Neuronal stem cell (in vitro differentiated cells): ENCODE results near the gene PNMT.

Experiments
- DNase-seq: peaks from one replicate; pipeline ENCODE4 v3.0.0-alpha.2; 2013; ENCODE audit warnings: low spot score
- H2AFZ ChIP-seq: one replicate; pipeline ENCODE4 v1.6.1; 2013; ENCODE audit warnings: mild to moderate bottlenecking, low read length, inconsistent platforms
- H2AK5ac ChIP-seq: 2 replicates; pipeline ENCODE4 v1.6.1; 2013; ENCODE audit warnings: low read depth, mild to moderate bottlenecking, inconsistent platforms, low read length, moderate library complexity, mixed read lengths
- H2BK120ac ChIP-seq: 2 replicates; pipeline ENCODE4 v1.6.1; 2013; ENCODE audit warnings: low read depth, mild to moderate bottlenecking, inconsistent platforms, low read length, moderate library complexity, mixed read lengths
- H2BK12ac ChIP-seq: one replicate; pipeline ENCODE4 v1.6.1; 2013; ENCODE audit warnings: low read length, inconsistent platforms
- H2BK15ac ChIP-seq: 2 replicates; pipeline ENCODE4 v1.6.1; 2013; ENCODE audit warnings: mild to moderate bottlenecking, low read length, inconsistent platforms, mixed read lengths
- H2BK5ac ChIP-seq: one replicate; pipeline ENCODE4 v1.6.1; 2013; ENCODE audit warnings: inconsistent platforms, mild to moderate bottlenecking, low read length, moderate library complexity
- H3K14ac ChIP-seq: one replicate; pipeline ENCODE4 v1.6.1; 2013; ENCODE audit warnings: low read length, inconsistent platforms
- H3K18ac ChIP-seq: 2 replicates; pipeline ENCODE4 v1.6.1; 2013; ENCODE audit warnings: low read length, inconsistent platforms
- H3K23ac ChIP-seq: 2 replicates; pipeline ENCODE4 v1.6.1; 2013; ENCODE audit warnings: low read depth, mild to moderate bottlenecking, mixed read lengths, low read length, inconsistent platforms; ENCODE audit not compliant: poor library complexity
- H3K27ac ChIP-seq: replicated peaks from 3 replicates; pipeline ENCODE4 v1.5.1; 2013; ENCODE audit warnings: low read length, inconsistent platforms
- H3K27me3 ChIP-seq, 3 experiments: 2 replicates each; pipeline ENCODE4 v1.6.1; 2013; ENCODE audit warnings: low read length in 3 of 3, mild to moderate bottlenecking in 2 of 3, inconsistent platforms in 1 of 3, low read depth in 1 of 3, mixed read lengths in 1 of 3, moderate library complexity in 1 of 3; ENCODE audit not compliant: control insufficient read depth in 3 of 3, insufficient read depth in 3 of 3
- H3K36me3 ChIP-seq, 2 donors: replicated peaks in 1 of 2; 2 replicates each; pipeline ENCODE4 v1.6.1; 2013; ENCODE audit warnings: low read length in 2 of 2; ENCODE audit not compliant: control insufficient read depth in 2 of 2, insufficient read depth in 2 of 2
- H3K4ac ChIP-seq: 2 replicates; pipeline ENCODE4 v1.6.1; 2013; ENCODE audit warnings: inconsistent platforms, mild to moderate bottlenecking, low read length, moderate library complexity
- H3K4me1 ChIP-seq, 2 donors: 1 replicate in 1 of 2; 2 replicates in 1 of 2; pipeline ENCODE4 v1.6.1; 2013; ENCODE audit warnings: low read length in 2 of 2, low read depth in 1 of 2; ENCODE audit not compliant: control insufficient read depth in 2 of 2, insufficient read depth in 1 of 2
- H3K4me2 ChIP-seq: one replicate; pipeline ENCODE4 v1.6.1; 2013; ENCODE audit warnings: mild to moderate bottlenecking, low read length, inconsistent platforms; ENCODE audit not compliant: insufficient read depth, poor library complexity, severe bottlenecking
- H3K4me3 ChIP-seq, 2 donors: 2 replicates each; pipeline ENCODE4 v1.5.1; 2013; ENCODE audit warnings: low read length in 2 of 2, mild to moderate bottlenecking in 2 of 2, inconsistent platforms in 1 of 2, moderate library complexity in 1 of 2
- H3K79me1 ChIP-seq: one replicate; pipeline ENCODE4 v1.6.1; 2013; ENCODE audit warnings: low read depth, mild to moderate bottlenecking, inconsistent platforms, low read length, moderate library complexity
- H3K9ac ChIP-seq: one replicate; pipeline ENCODE4 v1.6.1; 2013; ENCODE audit warnings: mild to moderate bottlenecking, low read depth, low read length, inconsistent platforms; ENCODE audit not compliant: poor library complexity
- H3K9me3 ChIP-seq, 2 donors: replicated peaks in 1 of 2; 2 replicates each; pipeline versions ENCODE3 to v1.6.1; 2013; ENCODE audit warnings: low read length in 2 of 2, mild to moderate bottlenecking in 2 of 2, inconsistent platforms in 1 of 2, low read depth in 1 of 2, mixed read lengths in 1 of 2, moderate library complexity in 1 of 2; ENCODE audit not compliant: control insufficient read depth in 2 of 2, insufficient read depth in 1 of 2
- H4K8ac ChIP-seq: one replicate; pipeline ENCODE4 v1.6.1; 2013; ENCODE audit warnings: low read depth, mild to moderate bottlenecking, inconsistent platforms, low read length, moderate library complexity
- H4K91ac ChIP-seq: one replicate; pipeline ENCODE4 v1.6.1; 2013; ENCODE audit warnings: low read length, low read depth, mild to moderate bottlenecking, inconsistent platforms; ENCODE audit not compliant: poor library complexity
- WGBS, 2 donors: extraction: QIAGEN DNeasy Blood & Tissue Kit; methylation state at CpG; one replicate each; pipeline ENCODE4 v1.1.7; 2013; ENCODE audit warnings: missing lambda C conversion rate in 2 of 2, mixed read lengths in 1 of 2; ENCODE audit not compliant: insufficient read length in 2 of 2, insufficient replicate concordance in 1 of 2; ENCODE audit errors: extremely low coverage in 2 of 2; 5-methylcytosine and 5-hydroxymethylcytosine counted together

Gene PNMT

DNA sequence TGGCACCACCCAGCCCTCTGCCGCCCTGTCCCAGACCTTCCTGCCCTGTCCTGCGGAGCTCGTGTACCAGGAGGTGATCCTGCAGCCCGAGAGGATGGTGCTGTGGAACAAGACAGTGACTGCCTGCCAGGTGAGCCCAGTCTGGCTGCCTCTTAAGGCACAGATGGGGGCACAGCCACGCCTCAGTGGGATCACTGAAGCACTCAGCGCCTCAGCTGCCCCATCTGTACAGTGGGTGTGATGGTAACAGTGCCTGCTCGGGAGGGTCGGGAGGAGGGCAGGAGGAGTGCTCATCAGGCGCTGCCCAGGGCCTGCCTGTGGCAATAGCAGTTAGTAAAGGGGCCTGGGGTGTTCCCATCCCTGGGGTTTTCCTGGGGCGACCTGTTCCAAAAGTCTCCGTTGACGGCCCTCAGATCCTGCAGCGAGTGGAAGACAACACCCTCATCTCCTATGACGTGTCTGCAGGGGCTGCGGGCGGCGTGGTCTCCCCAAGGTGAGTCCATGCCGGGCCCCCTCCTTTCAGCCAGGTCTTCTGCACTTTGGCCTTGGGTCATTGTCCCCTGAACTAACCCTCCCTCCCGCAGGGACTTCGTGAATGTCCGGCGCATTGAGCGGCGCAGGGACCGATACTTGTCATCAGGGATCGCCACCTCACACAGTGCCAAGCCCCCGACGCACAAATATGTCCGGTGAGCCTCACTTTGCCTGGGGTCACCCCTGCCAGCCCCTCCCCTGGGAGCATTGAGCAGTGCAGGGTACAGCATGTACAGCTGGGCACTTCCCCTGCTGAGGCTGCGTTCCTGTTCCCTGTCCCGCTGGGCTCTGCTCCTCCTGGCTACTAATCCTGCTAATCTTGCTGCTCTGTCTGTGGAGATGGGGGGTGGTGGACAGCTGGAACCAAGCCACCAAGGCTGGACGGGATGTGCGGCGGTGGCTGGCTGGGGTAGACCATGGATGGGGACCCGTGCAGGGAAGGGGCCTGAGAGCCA, 7.6 kb upstream of the PNMT start:
- peak overlapping the region; percentile 70 for H3K9ac ChIP-seq
- H2AFZ ChIP-seq, result no peak overlapping the region
- H4K91ac ChIP-seq, result no peak overlapping the region
- no peak overlapping the region for H2AK5ac ChIP-seq
- no peak for DNase-seq
- H2BK120ac ChIP-seq, result no peak overlapping the region
- H3K27ac ChIP-seq, result no peak overlapping the region
- H3K4me3 ChIP-seq, result no peak overlapping the region
- H3K27me3 ChIP-seq, result peaks cover 0 to under 1% (median 0%) of the 10 kb centered on the region in 3 experiments
- H3K14ac ChIP-seq, result no peak overlapping the region
- peak overlapping the region; percentile 34 for H3K23ac ChIP-seq
- H4K8ac ChIP-seq, result no peak overlapping the region
- H3K36me3 ChIP-seq, result peaks cover 37 to 62% of the 10 kb centered on the region in 2 donors
- peak overlapping the region; percentile 24 for H2BK15ac ChIP-seq
- H3K9me3 ChIP-seq, result no peaks in the 10 kb centered on the region
- H3K4me1 ChIP-seq, result peaks cover 0 to 17% of the 10 kb centered on the region in 2 donors
- no peak overlapping the region for H3K4me2 ChIP-seq
- peak overlapping the region; percentile 5 for H2BK5ac ChIP-seq
- WGBS, 2 donors, result no CpG with 5 or more reads among the region's 35 CpGs
- H2BK12ac ChIP-seq, result peak overlapping the region; percentile 16
- H3K18ac ChIP-seq, result peak overlapping the region; percentile 35
- H3K4ac ChIP-seq, result no peak overlapping the region
- peaks cover 11% of the 10 kb centered on the region for H3K79me1 ChIP-seq

DNA sequence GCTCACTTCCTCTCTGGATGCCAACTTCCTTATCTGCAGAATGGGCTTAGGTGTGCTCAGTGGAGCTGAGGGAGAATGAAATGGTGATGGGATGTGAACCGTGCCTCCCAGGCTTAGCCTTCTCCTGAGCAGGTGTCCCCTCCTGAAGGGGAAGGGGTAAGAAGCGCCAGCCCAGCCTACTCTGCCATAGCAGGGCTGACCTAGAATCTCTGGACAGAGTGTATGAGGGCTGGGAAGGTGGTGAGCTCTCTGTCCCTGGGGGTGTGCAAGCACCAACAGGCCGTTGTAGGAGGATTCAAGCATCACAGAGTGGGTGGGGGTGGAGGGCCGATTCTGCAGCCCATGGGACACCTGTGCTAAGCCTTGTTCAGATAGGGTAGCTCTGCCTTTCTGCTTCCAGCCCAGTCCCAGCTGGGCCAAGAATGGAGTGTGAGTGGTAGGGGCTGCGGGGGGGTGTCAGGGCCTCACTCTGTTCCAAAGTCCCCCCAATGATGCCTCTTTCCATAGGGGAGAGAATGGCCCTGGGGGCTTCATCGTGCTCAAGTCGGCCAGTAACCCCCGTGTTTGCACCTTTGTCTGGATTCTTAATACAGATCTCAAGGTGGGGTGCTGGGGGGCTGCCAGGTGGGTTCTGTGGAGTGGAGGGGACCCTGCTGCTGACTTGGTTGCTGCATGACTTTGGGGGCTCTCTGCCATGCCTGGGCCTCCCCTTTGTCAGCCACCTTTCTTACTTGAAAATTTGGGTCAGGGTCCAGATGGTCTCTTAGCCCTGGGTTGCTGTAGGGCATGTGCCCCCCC, 6.3 kb upstream of the PNMT start:
- no peak overlapping the region for H3K4me3 ChIP-seq
- no CpG with 5 or more reads among the region's 8 CpGs for WGBS, 2 donors
- peak overlapping the region; percentile 9 for H3K9ac ChIP-seq
- H4K91ac ChIP-seq, result no peak overlapping the region
- peak overlapping the region; percentile 92 for H2AK5ac ChIP-seq
- H4K8ac ChIP-seq, result no peak overlapping the region
- H2BK120ac ChIP-seq, result no peak overlapping the region
- peak overlapping the region; percentile 18 for H3K4me2 ChIP-seq
- H3K9me3 ChIP-seq, result no peaks in the 10 kb centered on the region
- no peak overlapping the region for H2BK15ac ChIP-seq
- peaks cover 37 to 55% of the 10 kb centered on the region in 2 donors for H3K36me3 ChIP-seq
- peaks cover 11% of the 10 kb centered on the region for H3K79me1 ChIP-seq
- peak overlapping the region; percentile 17 for H3K18ac ChIP-seq
- peak overlapping the region; percentile 3 for H2BK5ac ChIP-seq
- DNase-seq, result no peak
- no peak overlapping the region for H2AFZ ChIP-seq
- H2BK12ac ChIP-seq, result no peak overlapping the region
- no peak overlapping the region for H3K4ac ChIP-seq
- peaks cover 4 to 23% of the 10 kb centered on the region in 2 donors for H3K4me1 ChIP-seq
- H3K23ac ChIP-seq, result peak overlapping the region; percentile 35
- no peak overlapping the region for H3K14ac ChIP-seq
- no peak overlapping the region for H3K27ac ChIP-seq
- H3K27me3 ChIP-seq, result peaks cover 0 to 11% (median 0%) of the 10 kb centered on the region in 3 experiments

DNA sequence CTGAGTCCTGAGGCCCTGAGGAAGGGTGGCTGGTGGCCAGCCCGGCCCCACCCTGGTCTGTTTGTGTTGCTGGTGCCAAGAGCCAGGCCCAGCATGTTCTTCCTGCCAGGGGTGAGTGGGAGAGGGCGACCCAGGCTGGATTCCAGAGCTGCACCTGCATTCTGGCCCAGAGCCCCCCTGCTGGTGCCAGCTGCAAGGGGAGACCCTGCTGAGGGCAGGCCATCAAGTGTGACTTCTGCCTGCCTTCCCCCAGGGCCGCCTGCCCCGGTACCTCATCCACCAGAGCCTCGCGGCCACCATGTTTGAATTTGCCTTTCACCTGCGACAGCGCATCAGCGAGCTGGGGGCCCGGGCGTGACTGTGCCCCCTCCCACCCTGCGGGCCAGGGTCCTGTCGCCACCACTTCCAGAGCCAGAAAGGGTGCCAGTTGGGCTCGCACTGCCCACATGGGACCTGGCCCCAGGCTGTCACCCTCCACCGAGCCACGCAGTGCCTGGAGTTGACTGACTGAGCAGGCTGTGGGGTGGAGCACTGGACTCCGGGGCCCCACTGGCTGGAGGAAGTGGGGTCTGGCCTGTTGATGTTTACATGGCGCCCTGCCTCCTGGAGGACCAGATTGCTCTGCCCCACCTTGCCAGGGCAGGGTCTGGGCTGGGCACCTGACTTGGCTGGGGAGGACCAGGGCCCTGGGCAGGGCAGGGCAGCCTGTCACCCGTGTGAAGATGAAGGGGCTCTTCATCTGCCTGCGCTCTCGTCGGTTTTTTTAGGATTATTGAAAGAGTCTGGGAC, 5.5 kb upstream of the PNMT start:
- peak overlapping the region; percentile 43 for H3K23ac ChIP-seq
- H3K27ac ChIP-seq, result peak overlapping the region; percentile 54
- peak overlapping the region; percentile 92 for H2AK5ac ChIP-seq
- H2BK15ac ChIP-seq, result no peak overlapping the region
- no peak overlapping the region for H3K4me3 ChIP-seq
- H3K14ac ChIP-seq, result no peak overlapping the region
- no peak for DNase-seq
- no peak overlapping the region for H2AFZ ChIP-seq
- peaks cover 13% of the 10 kb centered on the region for H3K79me1 ChIP-seq
- H3K36me3 ChIP-seq, result peaks cover 34 to 52% of the 10 kb centered on the region in 2 donors
- H3K4me2 ChIP-seq, result peak overlapping the region; percentile 18
- H3K9ac ChIP-seq, result peak overlapping the region; percentile 63
- H3K4ac ChIP-seq, result no peak overlapping the region
- H3K4me1 ChIP-seq, result peaks cover 6 to 24% of the 10 kb centered on the region in 2 donors
- peak overlapping the region; percentile 30 for H2BK12ac ChIP-seq
- H4K8ac ChIP-seq, result no peak overlapping the region
- peaks cover 0 to 19% (median 0%) of the 10 kb centered on the region in 3 experiments for H3K27me3 ChIP-seq
- no CpG with 5 or more reads among the region's 22 CpGs for WGBS, 2 donors
- peak overlapping the region; percentile 90 for H2BK5ac ChIP-seq
- no peaks in the 10 kb centered on the region for H3K9me3 ChIP-seq
- H4K91ac ChIP-seq, result no peak overlapping the region
- peak overlapping the region; percentile 92 for H3K18ac ChIP-seq
- peak overlapping the region; percentile 47 for H2BK120ac ChIP-seq
